IPS-18c (cell line): Measurements from ENCODE around the gene HSF5.

Experiments
- H3K4me3 ChIP-seq: 2 replicates; pipeline ENCODE4 v1.7.0; 2013; ENCODE audit warnings: low read depth, mild to moderate bottlenecking, low read length, moderate library complexity; ENCODE audit not compliant: insufficient read depth
- H3K9me3 ChIP-seq: one replicate; pipeline ENCODE4 v1.6.1; 2013; ENCODE audit warnings: mild to moderate bottlenecking, low read length, moderate library complexity; ENCODE audit not compliant: control insufficient read depth, insufficient read depth

HSF5 gene

GRCh38 chr17:58487589-58488427, at the start of gene HSF5:
TSS of gene HSF5 (minus strand) at chr17:58488408. CDS start at chr17:58488274, 134 bp downstream.
- no peak within 1 kb of the TSS for H3K4me3 ChIP-seq
- H3K9me3 ChIP-seq: no peaks in the 10 kb centered on the region

GRCh38 chr17:58537266-58537665, 49.1 kb upstream of the HSF5 start:
- Histone ChIP-seq H3K4me3 (no peak overlapping the region), H3K9me3 (no peaks in the 10 kb centered on the region)

GRCh38 chr17:58536542-58536941, 48.3 kb upstream of the HSF5 start:
- no peak overlapping the region for H3K4me3 ChIP-seq
- H3K9me3 ChIP-seq: peaks cover 1% of the 10 kb centered on the region

GRCh38 chr17:58535431-58535830, 47.2 kb upstream of the HSF5 start:
- Histone ChIP-seq H3K4me3 (no peak overlapping the region), H3K9me3 (peaks cover 2% of the 10 kb centered on the region)

GRCh38 chr17:58534901-58535421, 46.8 kb upstream of the HSF5 start:
- Histone ChIP-seq H3K9me3 (peaks cover 2% of the 10 kb centered on the region), H3K4me3 (no peak overlapping the region)

GRCh38 chr17:58534331-58534730, 46.1 kb upstream of the HSF5 start:
- no peak overlapping the region for H3K4me3 ChIP-seq
- peaks cover 2% of the 10 kb centered on the region for H3K9me3 ChIP-seq

- Histone ChIP-seq H3K4me3 (no peak overlapping the region), H3K9me3 (peaks cover 2% of the 10 kb centered on the region)
These were observed 45.5 kb upstream of the HSF5 start for GRCh38 chr17:58533616-58534188.

- Histone ChIP-seq H3K9me3 (peaks cover 2% of the 10 kb centered on the region), H3K4me3 (peak overlapping the region; percentile 80)
These were observed 44.3 kb upstream of the HSF5 start for GRCh38 chr17:58532555-58532951.

GRCh38 chr17:58531661-58532554, 43.7 kb upstream of the HSF5 start:
- Histone ChIP-seq H3K4me3 (peak overlapping the region; percentile 80), H3K9me3 (peaks cover 2% of the 10 kb centered on the region)

GRCh38 chr17:58531122-58531521, 42.9 kb upstream of the HSF5 start:
- Histone ChIP-seq H3K9me3 (peaks cover 2% of the 10 kb centered on the region), H3K4me3 (peak overlapping the region; percentile 80)

GRCh38 chr17:58530655-58531054, 42.4 kb upstream of the HSF5 start:
- Histone ChIP-seq H3K4me3 (no peak overlapping the region), H3K9me3 (peaks cover 2% of the 10 kb centered on the region)

- Histone ChIP-seq H3K9me3 (peaks cover 2% of the 10 kb centered on the region), H3K4me3 (no peak overlapping the region)
These were observed 41.1 kb upstream of the HSF5 start for GRCh38 chr17:58529275-58529674.

GRCh38 chr17:58528443-58528842, 40.2 kb upstream of the HSF5 start:
- no peak overlapping the region for H3K4me3 ChIP-seq
- peaks cover 3% of the 10 kb centered on the region for H3K9me3 ChIP-seq

GRCh38 chr17:58527949-58528348, 39.7 kb upstream of the HSF5 start:
- peaks cover 4% of the 10 kb centered on the region for H3K9me3 ChIP-seq
- no peak overlapping the region for H3K4me3 ChIP-seq

GRCh38 chr17:58527306-58527705, 39.1 kb upstream of the HSF5 start:
- Histone ChIP-seq H3K9me3 (peaks cover 4% of the 10 kb centered on the region), H3K4me3 (no peak overlapping the region)

GRCh38 chr17:58525239-58525638, 37.0 kb upstream of the HSF5 start:
- H3K4me3 ChIP-seq: no peak overlapping the region
- H3K9me3 ChIP-seq: peaks cover 2% of the 10 kb centered on the region

- Histone ChIP-seq H3K4me3 (no peak overlapping the region), H3K9me3 (peaks cover 2% of the 10 kb centered on the region)
These were observed 33.5 kb upstream of the HSF5 start for GRCh38 chr17:58521680-58522079.
